HuH-7 (cell line): ENCODE measurements around the gene SCAPER.
A peak's percentile ranks its signal among the peaks of the same experiment; 100 is the strongest.

Experiments used
- DNase-seq: peaks from one replicate; pipeline ENCODE4 v3.0.0; 2011; ENCODE audit warnings: low spot score

The SCAPER gene

GRCh38 chr15:76337696-76338485 is 567.2 kb downstream of the SCAPER start:
- no peak for DNase-seq

- peak; percentile 87 for DNase-seq
Measured at GRCh38 chr15:76337059-76337695, 568.0 kb downstream of the SCAPER start.

GRCh38 chr15:76336254-76337058 is 568.7 kb downstream of the SCAPER start, which contains the start of gene ISL2:
Gene ISL2, plus strand, starts transcription at chr15:76336773. Its CDS starts 111 bp downstream, at chr15:76336884.
- DNase-seq = peak; percentile 100

GRCh38 chr15:76335307-76336253 is 569.6 kb downstream of the SCAPER start:
- no peak for DNase-seq

- DNase-seq = no peak
Measured at GRCh38 chr15:76334438-76335306, 570.5 kb downstream of the SCAPER start.

GRCh38 chr15:76333720-76334437 is 571.3 kb downstream of the SCAPER start:
- no peak for DNase-seq

- DNase-seq = no peak
Measured at GRCh38 chr15:76333309-76333708, 571.8 kb downstream of the SCAPER start.

GRCh38 chr15:76332796-76333195 is 572.3 kb downstream of the SCAPER start:
- DNase-seq = no peak

GRCh38 chr15:76330080-76330680 is 575.0 kb downstream of the SCAPER start:
- DNase-seq = peak; percentile 79

- no peak for DNase-seq
Measured at GRCh38 chr15:76328958-76329357, 576.2 kb downstream of the SCAPER start.

GRCh38 chr15:76328106-76328696 is 576.9 kb downstream of the SCAPER start:
- no peak for DNase-seq

- DNase-seq = no peak
Measured at GRCh38 chr15:76327191-76328105, 577.7 kb downstream of the SCAPER start.

- no peak for DNase-seq
Measured at GRCh38 chr15:76325704-76326103, 579.4 kb downstream of the SCAPER start.

GRCh38 chr15:76324066-76324465 is 581.1 kb downstream of the SCAPER start:
- no peak for DNase-seq

- DNase-seq = no peak
Measured at GRCh38 chr15:76321602-76322001, 583.5 kb downstream of the SCAPER start.

GRCh38 chr15:76321171-76321570 is 584.0 kb downstream of the SCAPER start:
- DNase-seq = no peak

- no peak for DNase-seq
Measured at GRCh38 chr15:76320012-76320411, 585.1 kb downstream of the SCAPER start.

GRCh38 chr15:76313731-76314130 is 591.4 kb downstream of the SCAPER start:
- no peak for DNase-seq
